NCI-H2196 treated with DMSO at 0.1 percent for 48 hours (cell line): ENCODE measurements around the gene SHOX.
"Not testable (repeated sequence)": the region's sequence is repeated elsewhere in the genome, so short reads cannot be mapped to it uniquely, and the experiment has no call there.

ENCODE experiments used
- DNase-seq: peaks from one replicate; lab custom pipeline; 2025; ENCODE audit not compliant: unreplicated experiment; lab: John Stamatoyannopoulos, UW

SHOX gene

GRCh38 chrX:636981-637659 is 6.5 kb downstream of the SHOX start:
- no peak for DNase-seq

GRCh38 chrX:637660-638481 is 7.3 kb downstream of the SHOX start:
- DNase-seq, result no peak

- no peak for DNase-seq
These were observed 8.0 kb downstream of the SHOX start for GRCh38 chrX:638482-639131.

GRCh38 chrX:639151-639550 is 8.6 kb downstream of the SHOX start:
- no peak for DNase-seq

- DNase-seq, result no peak
These were observed 10.1 kb downstream of the SHOX start for GRCh38 chrX:640641-641040.

GRCh38 chrX:641671-642435 is 11.3 kb downstream of the SHOX start:
- DNase-seq, result no peak

GRCh38 chrX:642436-643240 is 12.0 kb downstream of the SHOX start:
- DNase-seq, result no peak

- DNase-seq, result no peak
These were observed 12.6 kb downstream of the SHOX start for GRCh38 chrX:643241-643595.

GRCh38 chrX:643911-644303 is 13.3 kb downstream of the SHOX start:
- DNase-seq, result no peak

- DNase-seq, result no peak
These were observed 14.0 kb downstream of the SHOX start for GRCh38 chrX:644304-645281.

- no peak for DNase-seq
These were observed 15.6 kb downstream of the SHOX start for GRCh38 chrX:646228-646495.

GRCh38 chrX:646796-647195 is 16.2 kb downstream of the SHOX start:
- DNase-seq, result no peak

- DNase-seq, result no peak
These were observed 18.6 kb downstream of the SHOX start for GRCh38 chrX:649166-649565.

GRCh38 chrX:650324-650723 is 19.7 kb downstream of the SHOX start:
- no peak for DNase-seq

- DNase-seq, result no peak
These were observed 20.2 kb downstream of the SHOX start for GRCh38 chrX:650811-651210.

GRCh38 chrX:651922-652321 is 21.3 kb downstream of the SHOX start:
- DNase-seq, result not testable (repeated sequence)

GRCh38 chrX:652341-652741 is 21.8 kb downstream of the SHOX start:
- DNase-seq, result no peak

GRCh38 chrX:653306-653705 is 22.7 kb downstream of the SHOX start:
- no peak for DNase-seq

- no peak for DNase-seq
These were observed 30.6 kb downstream of the SHOX start for GRCh38 chrX:661154-661553.

- no peak for DNase-seq
These were observed 31.5 kb downstream of the SHOX start for GRCh38 chrX:662126-662525.
